GM18505 (cell line): ENCODE measurements around the gene SH3RF1.

Experiments
- ATAC-seq: cut with Tn5 transposase; IDR thresholded peaks from one replicate; pipeline ENCODE4 v1.9.1; 2021; ENCODE audit not compliant: unreplicated experiment
- POLR2A ChIP-seq: IDR thresholded peaks from 4 replicates; pipeline ENCODE4 v1.6.1; 2011; ENCODE audit warnings: borderline replicate concordance; ENCODE audit not compliant: insufficient read depth, insufficient read length; ENCODE audit errors: extremely low read depth

The SH3RF1 gene

DNA sequence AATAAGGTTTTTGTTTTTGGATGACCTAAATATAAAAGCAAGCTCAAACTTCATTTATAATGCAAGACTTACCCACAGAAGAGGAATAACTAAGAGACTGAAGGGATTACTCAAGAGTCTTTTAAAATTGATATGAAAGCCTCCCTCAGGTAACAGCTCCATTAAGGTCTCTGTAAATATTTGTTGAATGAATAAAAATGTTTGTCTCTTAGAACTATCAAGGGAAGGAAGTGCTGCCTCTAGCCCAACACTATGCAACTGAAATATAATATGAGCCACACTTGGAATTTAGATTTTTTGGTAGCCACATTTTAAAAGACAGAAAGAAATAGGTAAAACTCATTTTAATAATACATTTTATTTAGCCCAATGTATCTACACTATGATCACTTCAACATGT lies 127.8 kb downstream of the SH3RF1 start:
- no peak for TF ChIP-seq POLR2A
- ATAC-seq = no peak

DNA sequence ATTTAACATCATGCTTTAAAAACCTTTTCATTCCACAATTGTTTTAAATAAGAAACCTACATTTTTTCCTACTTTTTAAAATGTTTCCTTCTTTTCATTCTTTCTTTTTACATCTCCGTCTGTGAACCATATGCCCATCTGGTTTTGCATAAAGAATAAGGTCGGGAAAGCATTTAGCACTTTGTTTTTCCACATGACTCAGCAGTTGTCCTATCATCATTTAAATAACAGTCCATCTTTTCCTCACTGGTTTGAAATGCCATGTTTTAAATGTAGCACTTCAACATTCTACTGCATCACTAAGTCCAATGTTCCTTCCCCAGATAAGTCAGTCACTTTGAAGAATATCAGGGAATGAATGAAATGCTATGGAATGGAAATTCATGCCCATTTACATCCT lies 128.4 kb downstream of the SH3RF1 start:
- ATAC-seq = no peak
- no peak for TF ChIP-seq POLR2A

GRCh38 chr4:169139021-169139420 lies 131.7 kb downstream of the SH3RF1 start:
- ATAC-seq = no peak
- no peak for TF ChIP-seq POLR2A

GRCh38 chr4:169137558-169137920 lies 133.2 kb downstream of the SH3RF1 start:
- ATAC-seq = no peak
- no peak for TF ChIP-seq POLR2A

DNA sequence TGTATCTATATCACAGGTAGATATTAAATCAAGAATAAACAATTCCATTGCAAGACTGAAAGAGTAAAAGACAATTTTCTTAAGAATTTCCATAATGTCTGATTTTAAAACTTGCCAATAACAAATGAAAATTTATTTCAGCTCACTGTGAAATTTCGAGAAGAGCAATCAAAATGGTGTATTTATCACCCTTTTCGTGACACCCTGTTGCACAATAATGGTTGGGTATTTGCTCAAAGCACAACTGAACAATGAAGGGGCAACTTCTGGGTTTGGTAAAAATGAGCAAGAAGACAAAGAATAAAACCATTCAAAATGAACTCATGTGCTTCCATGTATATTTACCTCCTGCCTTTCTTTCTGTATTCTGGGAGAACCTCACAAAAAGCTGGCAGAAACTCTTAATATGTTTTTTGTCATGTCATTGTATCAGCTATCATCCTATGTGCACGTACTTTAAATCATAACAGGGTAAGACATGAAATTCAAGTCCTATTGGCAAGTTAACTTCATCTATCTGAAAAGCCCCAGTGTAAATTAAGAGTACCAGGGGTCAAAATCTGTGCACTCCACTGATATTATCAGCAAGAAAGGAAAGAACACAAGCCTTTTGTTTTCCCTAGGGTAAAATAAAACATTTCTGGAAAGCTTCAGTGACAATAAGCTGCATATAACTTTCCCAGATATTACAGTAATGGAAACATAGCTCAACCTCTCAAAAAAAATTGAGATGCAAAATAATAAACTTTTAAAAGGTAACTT lies 133.8 kb downstream of the SH3RF1 start:
- no peak for TF ChIP-seq POLR2A
- no peak for ATAC-seq

GRCh38 chr4:169136330-169136729 lies 134.4 kb downstream of the SH3RF1 start:
- no peak for TF ChIP-seq POLR2A
- ATAC-seq = no peak

- ATAC-seq = no peak
Observed at GRCh38 chr4:169135776-169136175, 135.0 kb downstream of the SH3RF1 start.

DNA sequence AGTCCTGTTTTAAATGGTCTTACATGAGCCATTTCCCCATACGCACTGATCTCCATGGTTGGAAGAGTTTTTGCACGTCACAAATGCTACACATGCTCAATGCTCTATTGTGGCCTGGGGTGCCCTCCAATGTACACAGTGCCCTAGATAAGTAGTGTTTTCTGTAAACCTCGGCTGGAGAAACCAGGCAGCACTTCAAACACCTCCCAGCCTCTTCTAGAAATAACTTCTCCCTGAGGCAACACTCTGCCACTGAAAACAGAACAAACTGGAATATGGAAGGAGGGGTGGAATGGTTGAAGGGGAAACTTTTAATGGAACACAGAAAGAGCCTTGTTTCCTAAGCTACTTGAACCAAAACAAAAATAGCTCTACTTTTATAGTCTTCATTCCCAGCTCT lies 136.8 kb downstream of the SH3RF1 start:
- no peak for ATAC-seq
- TF ChIP-seq POLR2A = no peak

More at GRCh38 chr4:169135776-169136175, 135.0 kb downstream of the SH3RF1 start:
- TF ChIP-seq POLR2A = no peak

- ATAC-seq = no peak
Observed at GRCh38 chr4:169132561-169133305, 138.0 kb downstream of the SH3RF1 start.

GRCh38 chr4:169131556-169132208 lies 139.1 kb downstream of the SH3RF1 start:
- TF ChIP-seq POLR2A = no peak
- ATAC-seq = no peak

More at GRCh38 chr4:169132561-169133305, 138.0 kb downstream of the SH3RF1 start:
- no peak for TF ChIP-seq POLR2A

- ATAC-seq = no peak
- TF ChIP-seq POLR2A = no peak
Observed at GRCh38 chr4:169128902-169129301, 141.9 kb downstream of the SH3RF1 start.

- no peak for TF ChIP-seq POLR2A
- ATAC-seq = no peak
Observed at GRCh38 chr4:169127314-169127713, 143.4 kb downstream of the SH3RF1 start.

- TF ChIP-seq POLR2A = no peak
Observed at GRCh38 chr4:169124661-169125060, 146.1 kb downstream of the SH3RF1 start.

More at GRCh38 chr4:169124661-169125060, 146.1 kb downstream of the SH3RF1 start:
- no peak for ATAC-seq
